Measurements from ENCODE around the gene TXNRD2.

TXNRD2 gene

DNA sequence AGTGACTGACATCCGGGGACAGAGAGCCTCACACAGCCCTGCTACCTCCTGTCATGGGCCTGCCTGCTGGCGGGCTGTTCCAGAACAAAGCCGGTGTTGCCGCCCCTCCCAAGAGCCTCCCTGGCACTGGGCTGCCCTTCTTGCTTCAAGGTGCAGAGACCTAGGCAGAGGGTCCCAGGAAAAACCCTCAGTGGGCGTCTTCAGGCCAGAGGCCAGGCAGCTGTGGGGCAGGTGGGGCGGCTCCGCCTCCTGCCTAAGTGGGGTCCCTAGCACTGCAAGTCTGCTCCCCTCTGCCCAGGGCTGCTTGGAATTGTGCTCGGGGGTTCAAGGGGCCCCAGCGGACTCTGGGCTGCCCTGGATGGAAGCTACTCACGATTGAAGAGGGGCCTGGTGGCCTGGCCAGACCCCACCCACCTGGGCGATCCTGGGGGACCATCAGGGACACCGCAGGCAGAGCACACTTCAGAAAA is 66.5 kb downstream of the TXNRD2 start:
- intact Hi-C loops (cut with DNase I) = no loop called here
- peak in 6 of 42 donors; percentile 0 to 37 (median 10) for DNase-seq

DNA sequence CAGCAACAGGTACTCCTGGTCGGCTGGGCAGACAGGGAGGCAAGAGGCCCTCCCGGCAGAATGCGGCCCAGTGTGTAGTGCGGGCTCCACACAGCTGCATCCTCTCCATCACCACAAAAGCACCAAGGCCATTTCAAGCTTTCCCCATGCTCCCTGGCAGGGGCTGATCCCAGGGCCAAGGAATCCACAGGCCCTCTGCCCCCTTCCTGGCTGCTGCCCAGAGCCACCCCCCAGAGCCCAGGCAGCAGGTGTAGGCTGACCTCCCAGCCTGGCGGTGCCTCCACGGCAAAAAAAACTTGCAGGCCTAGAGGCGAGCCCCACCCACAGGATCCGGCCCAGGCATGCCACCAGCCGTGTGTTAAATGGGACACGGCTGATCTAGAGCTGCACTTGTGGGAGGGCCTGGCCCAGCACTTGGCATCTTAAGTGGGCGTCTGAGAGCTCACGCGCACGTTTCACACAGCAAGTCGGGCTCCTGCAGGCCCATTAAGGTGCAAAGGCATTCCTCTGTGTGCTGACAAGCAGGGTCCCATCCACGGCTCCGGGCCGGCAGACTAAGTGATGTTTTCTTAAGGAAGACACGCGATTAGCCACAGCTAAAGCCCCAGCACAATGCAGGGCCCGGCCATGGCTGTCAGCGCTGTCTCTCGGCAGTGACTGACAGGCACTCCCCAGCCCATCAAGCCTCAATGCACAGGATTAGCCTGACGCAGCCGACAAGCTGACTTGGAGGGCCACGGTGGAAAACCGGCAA is 67.1 kb downstream of the TXNRD2 start:
- peak in 22 of 42 donors; percentile 3 to 52 (median 37) for DNase-seq
- intact Hi-C loops (cut with DNase I) = no loop called here

DNA sequence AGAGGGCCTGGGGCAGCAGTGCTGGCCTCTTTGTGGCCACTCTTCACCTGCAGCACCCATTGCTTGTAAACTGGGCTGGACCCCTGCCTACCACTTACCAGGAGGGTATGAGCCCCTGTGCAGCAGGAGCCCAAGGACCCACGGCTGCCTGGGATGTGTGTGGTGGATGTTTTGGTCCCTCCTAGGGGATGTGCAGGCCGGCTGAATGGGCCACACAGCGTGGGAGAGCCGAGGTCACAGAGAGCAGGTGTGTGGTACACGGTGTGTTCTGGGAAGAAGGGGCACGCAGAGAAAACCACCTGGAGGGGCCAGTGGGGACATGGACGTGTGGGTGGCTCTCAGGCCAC is 67.7 kb downstream of the TXNRD2 start:
- DNase-seq = peak in 7 of 42 donors; percentile 1 to 13 (median 4)

DNA sequence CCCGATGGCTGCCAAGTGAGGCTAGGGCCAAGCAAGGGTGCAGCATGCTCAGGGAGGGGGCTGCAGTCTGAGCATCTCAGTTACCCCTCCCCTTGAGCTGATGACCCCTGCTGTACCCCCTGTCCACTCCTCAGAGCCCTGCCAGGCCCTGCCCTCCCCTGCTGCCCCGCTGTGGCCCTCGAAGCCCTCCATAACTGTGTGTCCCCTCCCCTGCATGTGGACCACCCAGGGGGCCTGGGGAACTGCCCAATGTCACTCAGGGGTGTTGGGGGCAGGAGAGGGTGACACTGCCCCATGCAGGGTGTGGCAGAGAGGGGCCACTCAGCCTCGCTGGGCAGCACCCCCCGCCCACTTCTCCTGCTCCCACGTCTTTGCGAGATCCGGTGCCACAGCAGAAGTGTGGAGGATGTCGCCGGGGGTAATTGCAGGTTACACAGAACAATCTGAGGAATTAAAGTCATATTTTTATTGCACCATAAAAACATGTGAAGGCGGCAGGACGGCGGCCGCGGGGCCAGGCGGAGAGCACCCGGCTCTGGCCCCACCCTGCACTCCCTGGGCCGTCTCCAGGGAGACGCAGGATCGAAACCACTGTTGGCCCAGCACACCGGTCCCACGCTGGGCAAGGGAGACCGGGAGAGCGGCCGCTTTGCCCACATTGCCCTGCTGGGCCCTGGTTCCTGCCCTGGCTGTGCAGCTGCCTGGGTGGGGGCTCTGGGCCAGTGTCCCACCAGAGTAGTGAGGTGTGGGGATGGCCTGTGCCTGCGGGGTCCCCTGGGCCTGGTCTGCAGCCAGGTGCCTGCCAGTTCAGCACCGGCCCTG is 68.3 kb downstream of the TXNRD2 start:
- peak in 17 of 42 donors; percentile 3 to 41 (median 18) for DNase-seq
- intact Hi-C loops (cut with DNase I) = no loop called here

More for the DNA sequence above, 67.7 kb downstream of the TXNRD2 start:
- intact Hi-C loops (cut with DNase I) = no loop called here

DNA sequence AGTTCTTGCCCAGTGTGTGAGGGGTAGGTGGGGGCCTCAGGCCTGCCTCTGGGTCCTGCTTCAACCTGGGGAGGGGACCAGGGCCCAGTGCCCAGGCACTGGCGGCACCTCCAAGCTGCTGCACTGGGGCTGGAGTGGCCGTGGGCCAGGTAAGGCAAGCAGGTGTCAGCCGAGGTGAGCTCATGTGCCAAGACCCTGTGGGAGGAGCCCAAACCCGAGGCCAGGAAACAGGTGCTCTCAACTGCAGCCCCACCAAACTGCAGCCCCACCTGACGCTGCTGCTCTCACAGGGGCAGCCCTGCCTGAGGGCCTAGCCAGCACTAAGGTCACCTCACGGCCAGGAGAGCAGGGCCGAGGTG is 68.9 kb downstream of the TXNRD2 start:
- intact Hi-C loops (cut with DNase I) = no loop called here
- DNase-seq = peak in 16 of 42 donors; percentile 2 to 39 (median 10)

DNA sequence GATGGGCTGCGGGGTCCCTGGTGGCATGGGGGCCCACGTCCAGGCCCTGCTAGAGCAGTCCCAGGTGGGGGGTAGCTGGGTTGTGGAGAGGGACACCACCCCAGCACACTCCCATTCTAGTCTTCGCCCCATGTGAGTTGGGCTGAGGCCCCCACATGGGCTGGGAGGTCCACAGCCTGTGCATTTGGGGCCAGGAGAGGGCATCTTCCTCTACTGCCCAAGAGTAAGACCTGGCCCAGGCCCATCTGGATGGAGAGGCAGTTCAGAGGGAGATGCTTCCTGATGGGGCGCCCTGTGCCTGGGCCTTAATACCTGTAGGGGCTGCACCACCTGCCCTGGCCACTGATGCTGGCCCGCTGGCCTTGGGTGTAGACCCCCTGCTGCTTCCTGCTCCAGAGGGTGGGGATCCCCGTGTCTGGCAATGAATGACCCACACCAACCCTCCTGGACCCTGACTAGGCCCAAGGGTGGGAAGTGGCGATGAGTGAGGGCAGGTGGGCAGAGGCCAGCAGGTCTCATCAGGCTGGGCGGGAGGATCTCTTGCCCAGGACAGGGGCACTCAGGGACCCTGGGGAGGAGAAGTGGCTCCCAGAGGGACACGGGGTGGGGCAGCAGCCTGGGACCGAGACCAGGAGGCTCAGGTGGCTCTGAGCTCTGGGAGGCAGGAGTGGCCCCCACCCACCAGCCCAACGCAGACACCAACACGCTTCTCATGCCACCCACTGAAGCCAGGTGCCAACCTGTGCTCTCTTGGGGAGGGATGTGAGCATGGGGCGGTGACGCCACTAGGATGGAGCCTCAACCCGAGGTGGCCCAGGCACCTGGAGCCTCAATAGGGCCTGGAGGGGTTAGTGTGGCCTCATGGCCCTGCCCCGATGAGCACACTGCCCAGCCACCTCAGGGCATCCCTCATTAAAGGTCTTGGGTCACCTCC is 69.5 kb downstream of the TXNRD2 start:
- intact Hi-C loops (cut with DNase I) = no loop called here
- DNase-seq = peak in 18 of 42 donors; percentile 2 to 35 (median 10)

DNA sequence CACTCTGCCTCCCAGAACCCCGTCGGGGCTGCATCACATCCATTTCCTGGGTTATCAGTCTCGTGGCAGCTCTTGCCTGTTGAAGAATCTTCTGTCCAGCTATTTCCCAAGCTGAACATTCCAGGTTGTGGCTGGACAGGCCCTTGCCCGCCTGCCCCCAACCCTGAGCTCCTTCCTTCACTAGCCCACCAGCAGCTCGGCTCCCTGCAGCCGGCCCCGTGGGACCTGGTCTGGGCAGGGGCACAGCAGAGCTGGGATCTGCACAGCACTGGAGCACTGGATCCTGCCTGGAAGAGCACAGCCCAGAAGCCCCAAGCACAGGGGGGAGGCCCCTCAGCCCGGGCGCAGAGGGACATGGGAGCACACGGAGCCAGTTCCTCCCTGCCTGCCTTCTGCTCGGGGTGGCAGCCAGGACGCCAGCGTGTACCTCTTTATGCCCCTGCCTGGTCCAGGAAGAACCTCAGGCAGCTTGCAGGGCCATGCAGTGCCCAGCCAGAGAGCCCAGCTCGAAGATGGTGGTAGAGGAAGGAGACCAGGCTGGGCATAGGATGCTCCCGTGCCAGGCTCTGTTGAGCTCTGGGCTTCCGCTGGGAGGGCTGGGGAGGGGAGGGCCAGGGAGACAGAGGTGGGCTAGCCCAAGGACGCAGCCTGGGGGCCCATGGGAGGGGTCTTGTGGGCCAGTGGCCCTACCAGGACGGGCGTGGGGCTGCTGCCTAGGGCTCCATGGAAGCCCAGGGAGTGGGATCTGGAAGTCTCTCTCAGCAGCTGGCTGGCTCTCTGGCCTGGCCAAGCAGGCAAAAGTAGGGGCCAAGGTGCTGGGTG is 70.4 kb downstream of the TXNRD2 start:
- intact Hi-C loops (cut with DNase I) = no loop called here
- DNase-seq = peak in 16 of 42 donors; percentile 1 to 26 (median 8)

DNA sequence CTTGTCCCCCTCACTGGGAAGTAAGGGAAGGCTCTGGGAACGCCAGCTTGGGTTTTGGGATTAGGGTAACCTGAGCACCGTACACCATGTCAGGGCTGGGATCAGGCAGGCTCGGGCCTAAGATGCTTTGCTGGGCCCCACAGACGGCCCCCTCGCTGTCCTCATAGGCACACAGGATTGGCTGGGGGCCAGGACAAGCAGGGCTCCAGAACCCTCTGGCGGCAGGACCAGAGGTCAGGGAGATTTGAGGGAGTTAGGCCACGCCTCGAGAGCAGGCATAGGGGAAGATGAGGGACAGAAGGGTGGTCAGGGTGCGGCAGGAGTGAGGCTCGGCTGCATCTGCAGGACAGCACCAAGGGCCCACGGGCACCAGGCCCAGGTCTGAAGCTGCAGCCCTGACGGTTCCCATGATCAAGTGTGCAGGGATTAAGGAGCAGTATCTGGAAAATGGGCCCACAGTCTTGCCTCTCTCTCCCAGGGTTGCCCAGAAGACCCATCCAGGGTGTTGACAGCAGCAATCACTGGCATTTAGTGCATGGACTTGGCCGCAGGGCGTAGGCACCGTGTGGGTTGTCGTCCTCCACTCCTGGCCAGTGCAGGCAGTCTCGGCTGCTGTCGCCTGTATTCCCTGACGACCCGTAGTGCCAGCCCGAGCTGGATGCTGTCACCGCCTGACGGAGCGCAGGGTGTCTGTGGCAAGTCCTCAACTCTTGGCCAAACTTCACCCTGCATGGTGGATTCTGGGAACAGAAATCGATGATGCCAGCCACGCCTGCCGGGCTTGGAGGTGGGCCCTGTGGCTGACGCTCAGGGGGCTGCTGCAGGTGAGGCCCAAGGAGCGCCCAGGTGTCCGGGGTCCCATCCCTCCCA is 71.2 kb downstream of the TXNRD2 start:
- intact Hi-C loops (cut with DNase I) = no loop called here
- peak in 18 of 42 donors; percentile 2 to 37 (median 12) for DNase-seq

DNA sequence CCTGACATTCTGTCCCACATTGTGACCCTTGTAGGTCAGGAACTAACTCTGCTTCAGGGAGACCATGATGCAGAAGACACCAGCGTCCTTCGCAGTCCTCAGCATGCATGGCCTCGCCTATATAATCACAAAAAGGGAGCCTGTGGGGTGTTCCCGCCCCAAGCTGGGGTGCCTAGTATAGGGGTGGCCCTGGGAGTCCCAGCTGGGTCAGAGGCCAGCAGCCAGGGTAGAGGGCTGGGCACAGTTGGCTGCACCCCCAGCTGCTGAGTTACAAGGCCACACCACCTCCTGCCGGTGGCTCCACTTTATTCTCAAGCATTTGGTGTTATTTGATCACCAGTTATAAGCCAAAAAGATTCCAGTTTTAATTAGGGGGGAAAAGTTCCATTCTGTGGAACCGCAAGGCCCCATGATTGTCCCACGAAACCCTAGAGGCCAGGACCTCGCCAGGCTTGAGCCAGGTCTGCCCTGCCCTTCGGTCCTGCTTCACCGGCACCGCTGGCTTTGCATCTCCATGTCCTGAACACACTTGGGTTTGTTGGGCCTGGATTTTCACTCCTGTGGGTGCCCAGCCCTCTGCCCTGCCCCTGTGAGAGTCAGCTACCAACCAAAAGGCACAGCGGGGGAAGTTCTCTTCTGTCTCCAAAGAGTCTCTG is 72.0 kb downstream of the TXNRD2 start:
- peak in 19 of 42 donors; percentile 2 to 42 (median 15) for DNase-seq
- intact Hi-C loops (cut with DNase I) = no loop called here

DNA sequence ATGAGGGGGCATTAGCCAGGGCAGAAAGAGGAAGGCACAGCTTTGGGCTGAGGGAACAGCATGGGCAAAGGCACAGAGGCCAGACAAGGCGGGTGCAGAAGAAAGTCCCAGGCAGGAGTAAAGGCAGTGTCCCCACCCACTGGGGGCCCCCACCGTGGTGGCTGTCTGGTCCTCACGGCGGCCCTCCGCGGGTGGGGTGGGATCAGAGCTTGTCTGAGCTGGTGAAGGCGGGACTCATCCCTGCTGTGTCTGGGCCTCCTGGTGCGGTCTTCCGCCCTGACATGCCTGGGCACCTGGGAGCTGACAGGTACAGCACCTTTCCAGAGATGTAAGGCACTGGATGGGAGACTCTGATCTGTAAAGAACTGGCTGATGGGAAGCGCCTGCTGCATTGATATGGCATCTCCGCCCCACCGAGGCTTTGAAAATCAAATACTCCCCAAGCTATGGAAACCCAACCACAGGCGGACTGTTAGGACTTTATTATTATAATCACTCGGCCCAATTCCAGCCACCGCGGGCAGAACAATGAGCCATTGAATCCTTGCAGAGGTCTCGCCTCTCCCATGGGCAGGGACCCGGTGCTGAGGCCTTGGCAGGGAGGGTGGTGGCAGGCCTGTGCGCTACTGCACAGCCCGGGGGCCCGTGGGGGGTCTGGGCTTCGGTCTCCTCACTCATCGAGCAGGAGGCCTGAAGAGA is 72.7 kb downstream of the TXNRD2 start:
- intact Hi-C loops (cut with DNase I) = no loop called here
- DNase-seq = peak in 40 of 42 donors; percentile 39 to 86 (median 69)

DNA sequence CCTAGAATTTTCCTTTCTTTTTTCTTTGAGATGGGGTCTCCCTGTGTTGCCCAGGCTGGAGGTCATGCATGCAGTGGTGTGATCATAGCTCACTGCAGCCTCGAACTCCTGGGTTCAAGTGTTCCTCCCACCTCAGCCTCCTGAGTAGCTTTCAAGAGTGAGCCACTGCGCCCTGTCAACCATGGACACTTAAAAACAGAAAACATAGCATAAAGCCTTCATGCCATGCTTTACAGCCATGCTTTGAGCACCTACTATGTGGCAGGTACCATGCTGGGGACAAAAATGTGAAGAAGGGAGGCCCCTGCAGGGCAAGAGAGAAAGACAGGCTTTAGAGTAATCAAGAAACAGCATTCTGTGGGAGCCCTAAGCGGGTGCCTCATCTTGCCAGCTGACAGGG is 73.3 kb downstream of the TXNRD2 start:
- peak in 12 of 42 donors; percentile 1 to 14 (median 4) for DNase-seq
- intact Hi-C loops (cut with DNase I) = no loop called here

DNA sequence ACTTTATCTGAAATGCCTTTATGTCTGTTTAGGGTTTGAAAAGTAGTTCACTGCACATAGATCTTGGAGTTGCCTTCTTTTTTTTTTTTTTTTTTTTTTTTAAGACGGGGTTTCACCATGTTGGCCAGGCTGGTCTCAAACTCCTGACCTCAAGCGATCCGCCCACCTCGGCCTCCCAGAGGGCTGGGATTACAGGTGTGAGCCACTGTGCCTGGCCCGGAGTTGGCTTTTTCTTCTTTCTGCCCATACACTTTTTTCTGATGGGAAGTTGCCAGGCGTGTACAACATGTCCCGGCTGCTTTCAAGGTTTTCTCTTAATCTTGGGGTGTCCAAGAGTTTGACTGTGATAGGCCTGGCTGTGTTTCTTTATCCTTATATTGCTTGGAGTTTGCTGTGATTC is 74.0 kb downstream of the TXNRD2 start:
- intact Hi-C loops (cut with DNase I) = no loop called here
- peak in 11 of 42 donors; percentile 2 to 30 (median 7) for DNase-seq

DNA sequence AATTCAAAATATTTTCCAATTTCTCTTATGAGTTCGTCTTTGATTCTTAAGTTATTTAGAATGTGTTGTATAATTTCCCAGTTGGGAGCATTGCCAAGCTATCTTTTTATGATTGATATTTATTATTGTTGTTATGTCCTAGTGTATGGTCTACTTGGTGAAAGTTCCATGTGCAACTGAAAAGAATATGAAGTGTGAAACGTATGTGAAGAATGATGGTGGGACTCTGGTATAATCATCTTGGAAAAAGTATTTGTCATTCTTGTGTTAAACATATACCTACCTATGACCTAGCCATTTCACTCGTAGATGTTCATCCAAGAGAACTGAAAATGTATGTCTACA is 75.0 kb downstream of the TXNRD2 start:
- intact Hi-C loops (cut with DNase I) = no loop called here
- no peak for DNase-seq

DNA sequence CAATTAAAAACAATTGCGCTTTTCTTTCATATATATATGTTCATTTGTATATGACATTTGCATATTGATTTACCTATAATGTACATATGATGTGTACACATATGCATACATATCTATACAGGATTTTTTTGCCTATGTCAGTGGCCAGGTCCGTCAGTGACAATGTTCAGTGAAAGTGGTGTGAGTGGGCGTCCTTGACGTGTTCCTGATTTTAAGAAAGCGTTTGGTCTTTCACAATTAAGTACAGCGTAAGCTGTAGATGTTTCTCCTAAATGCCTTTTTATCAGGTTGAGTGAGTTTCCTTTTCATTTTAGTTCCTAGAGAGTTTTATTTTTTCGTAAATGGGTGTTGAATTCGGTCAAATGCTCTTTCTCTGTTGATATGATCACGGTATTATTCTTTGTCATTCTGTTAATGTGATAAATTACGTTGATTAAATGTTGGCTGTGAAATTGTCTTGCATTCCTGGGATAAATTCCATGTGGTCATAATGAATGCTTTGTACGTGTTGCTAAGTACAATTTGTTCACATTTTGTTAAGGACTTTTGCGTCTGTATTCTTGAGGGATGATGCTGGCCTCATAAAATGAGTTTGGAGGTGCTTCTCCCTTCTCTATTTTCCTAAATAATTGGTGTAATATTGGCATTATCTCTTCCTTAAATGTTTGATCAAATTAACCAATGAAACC is 76.3 kb downstream of the TXNRD2 start:
- peak in 3 of 42 donors; percentile 1 to 12 (median 4) for DNase-seq

DNA sequence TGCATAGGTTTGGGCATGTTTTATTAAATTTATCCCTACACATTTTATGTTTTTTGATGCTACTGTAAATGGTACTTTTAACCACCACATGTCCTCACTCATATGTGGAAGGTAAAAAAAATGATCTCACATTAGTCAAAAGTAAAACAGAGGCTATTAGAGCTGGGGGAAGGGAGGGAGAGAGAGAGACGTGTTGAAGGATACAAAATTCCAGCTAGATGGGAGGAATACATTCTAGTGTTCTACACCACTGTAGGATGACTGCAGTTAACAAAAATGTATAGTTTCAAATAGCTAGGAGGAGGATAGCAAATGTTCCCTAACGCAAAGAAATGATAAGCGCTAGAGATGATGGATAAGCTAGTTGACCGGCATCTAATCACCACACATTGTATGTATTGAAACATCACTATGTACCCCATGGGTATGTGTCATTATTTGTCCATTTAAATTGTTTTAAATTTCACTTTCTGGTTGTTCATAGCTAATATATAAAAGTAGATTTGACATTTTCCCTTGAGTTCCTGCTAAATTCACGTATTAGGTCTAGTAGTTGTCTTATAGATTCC is 77.0 kb downstream of the TXNRD2 start:
- DNase-seq = no peak
- intact Hi-C loops (cut with DNase I) = no loop called here

More for the DNA sequence above, 76.3 kb downstream of the TXNRD2 start:
- intact Hi-C loops (cut with DNase I) = no loop called here
